CD14-positive monocyte (primary cell): ENCODE results near the gene SAMHD1. TPM values are rescaled to one million over a fixed set of nuclear protein-coding genes. Genes with fewer than 3 reads are reported as not detected.

Source experiments
- DNase-seq, 3 donors: peaks; one replicate each; pipeline ENCODE4 v3.0.0-alpha.2; 2011 to 2022
- H2AFZ ChIP-seq: 2 replicates; pipeline ENCODE4 v1.6.0; 2012; ENCODE audit warnings: mild to moderate bottlenecking, low read depth, low read length, inconsistent platforms; ENCODE audit not compliant: insufficient read depth, poor library complexity, severe bottlenecking
- H3K27ac ChIP-seq, 2 donors: 1 replicate in 1 of 2; 2 replicates in 1 of 2; pipeline ENCODE4 v1.5.1; 2012 to 2013; ENCODE audit warnings: low read length in 2 of 2, control low read depth in 1 of 2, inconsistent platforms in 1 of 2, low read depth in 1 of 2, mild to moderate bottlenecking in 1 of 2
- H3K27me3 ChIP-seq, 2 donors: one replicate each; pipeline versions ENCODE4 v1.6.0 to v1.6.1; 2011 to 2013; ENCODE audit warnings: low read length in 2 of 2; ENCODE audit not compliant: control insufficient read depth in 2 of 2, insufficient read depth in 2 of 2
- H3K36me3 ChIP-seq, 2 donors: replicated peaks in 1 of 2; 1 replicate in 1 of 2; 2 replicates in 1 of 2; pipeline versions ENCODE4 v1.5.1 to v1.6.1; 2012 to 2013; ENCODE audit warnings: low read length in 2 of 2, control low read depth in 1 of 2, inconsistent platforms in 1 of 2, mild to moderate bottlenecking in 1 of 2; ENCODE audit not compliant: insufficient read depth in 2 of 2, control insufficient read depth in 1 of 2
- H3K4me1 ChIP-seq, 2 donors: 1 replicate in 1 of 2; 2 replicates in 1 of 2; pipeline versions ENCODE4 v1.5.1 to v1.6.1; 2012 to 2013; ENCODE audit warnings: low read length in 2 of 2, control low read depth in 1 of 2, inconsistent platforms in 1 of 2, mild to moderate bottlenecking in 1 of 2, moderate library complexity in 1 of 2; ENCODE audit not compliant: insufficient read depth in 2 of 2, control insufficient read depth in 1 of 2
- H3K4me2 ChIP-seq: replicated peaks from 2 replicates; pipeline ENCODE3; 2012; ENCODE audit warnings: low read length, moderate library complexity, mild to moderate bottlenecking; ENCODE audit not compliant: poor library complexity, severe bottlenecking; ENCODE audit errors: extremely low read depth
- H3K4me3 ChIP-seq, 3 experiments: fragments of 200-600 bp in 1 of 3; sonication (generic) in 1 of 3; replicated peaks in 1 of 3; 1 replicate in 2 of 3; 2 replicates in 1 of 3; pipeline ENCODE4 v1.5.1; 2011 to 2013; ENCODE audit warnings: low read length in 3 of 3, mild to moderate bottlenecking in 3 of 3, control low read depth in 2 of 3, low read depth in 2 of 3, inconsistent platforms in 1 of 3, moderate library complexity in 1 of 3
- H3K79me2 ChIP-seq: 2 replicates; pipeline ENCODE4 v1.6.0; 2012; ENCODE audit warnings: mild to moderate bottlenecking, control low read depth, inconsistent platforms, low read length, moderate library complexity; ENCODE audit not compliant: insufficient read depth
- H3K9ac ChIP-seq: 2 replicates; pipeline ENCODE4 v1.6.0; 2017; ENCODE audit warnings: low read length, mild to moderate bottlenecking; ENCODE audit not compliant: insufficient read depth, poor library complexity, severe bottlenecking
- H3K9me3 ChIP-seq, 2 donors: replicated peaks in 1 of 2; 1 replicate in 1 of 2; 2 replicates in 1 of 2; pipeline versions ENCODE4 v1.5.1 to v1.6.1; 2012 to 2013; ENCODE audit warnings: low read length in 2 of 2, control low read depth in 1 of 2; ENCODE audit not compliant: control insufficient read depth in 1 of 2, insufficient read depth in 1 of 2
- H4K20me1 ChIP-seq: 2 replicates; pipeline ENCODE4 v1.6.0; 2012; ENCODE audit warnings: mild to moderate bottlenecking, low read length, control low read depth, moderate library complexity; ENCODE audit not compliant: insufficient read depth
- H3K27ac Mint-ChIP-seq, 7 donors: one replicate each; pipeline ENCODE4 v1.8.0; 2020; ENCODE audit warnings: mild to moderate bottlenecking in 7 of 7, mixed read lengths in 7 of 7, moderate library complexity in 6 of 7, inconsistent platforms in 2 of 7
- H3K27me3 Mint-ChIP-seq, 3 donors: one replicate each; pipeline ENCODE4 v1.8.0; 2021 to 2022; ENCODE audit warnings: low read depth in 3 of 3, mild to moderate bottlenecking in 3 of 3, mixed read lengths in 3 of 3, moderate library complexity in 3 of 3, inconsistent platforms in 1 of 3
- H3K36me3 Mint-ChIP-seq, 2 donors: one replicate each; pipeline ENCODE4 v1.8.0; 2020; ENCODE audit warnings: mixed read lengths in 2 of 2, inconsistent platforms in 1 of 2, mild to moderate bottlenecking in 1 of 2
- H3K4me1 Mint-ChIP-seq: one replicate; pipeline ENCODE4 v1.8.0; 2020; ENCODE audit warnings: mild to moderate bottlenecking, mixed read lengths
- H3K4me3 Mint-ChIP-seq, 2 donors: one replicate each; pipeline ENCODE4 v1.8.0; 2020; ENCODE audit warnings: mild to moderate bottlenecking in 2 of 2, mixed read lengths in 2 of 2, moderate library complexity in 1 of 2
- H3K9me3 Mint-ChIP-seq, 7 donors: one replicate each; pipeline ENCODE4 v1.8.0; 2020 to 2022; ENCODE audit warnings: mixed read lengths in 7 of 7, mild to moderate bottlenecking in 6 of 7, moderate library complexity in 6 of 7, inconsistent platforms in 2 of 7
- WGBS: methylation state at CpG from one replicate; pipeline ENCODE4 v1.1.5; 2013; ENCODE audit warnings: missing lambda C conversion rate; ENCODE audit not compliant: insufficient coverage; 5-methylcytosine and 5-hydroxymethylcytosine counted together
- intact Hi-C, 2 donors: fragments of 100-400 bp; cut with micrococcal nuclease; formaldehyde crosslinking; loops; one replicate each; pipeline versions ENCODE4 v1.15.0 to v1.15.1; 2023
- polyA plus RNA-seq, 3 donors: library from polyadenylated mRNA; depleted of rRNA in 1 of 3; unstranded in 2 of 3; stranded (reverse) in 1 of 3; fragments of 300-500 nt in 2 of 3; fragments of >200 nt in 1 of 3; fragmentation: Illumina TruSeq in 2 of 3; gene quantifications; 1 replicate in 2 of 3; 2 replicates in 1 of 3; pipeline ENCODE4 v1.2.3, GENCODE V29; 2012 to 2021
- TF ChIP-seq, protein P1 (sequence below): fragments of 200-600 bp; IDR thresholded peaks from one replicate; pipeline ENCODE4 v1.8.0; 2022; ENCODE audit warnings: antibody characterized with exemption, mild to moderate bottlenecking

SAMHD1 gene
- polyA plus RNA-seq, 3 donors = 232 to 796 (median 590) TPM

DNA sequence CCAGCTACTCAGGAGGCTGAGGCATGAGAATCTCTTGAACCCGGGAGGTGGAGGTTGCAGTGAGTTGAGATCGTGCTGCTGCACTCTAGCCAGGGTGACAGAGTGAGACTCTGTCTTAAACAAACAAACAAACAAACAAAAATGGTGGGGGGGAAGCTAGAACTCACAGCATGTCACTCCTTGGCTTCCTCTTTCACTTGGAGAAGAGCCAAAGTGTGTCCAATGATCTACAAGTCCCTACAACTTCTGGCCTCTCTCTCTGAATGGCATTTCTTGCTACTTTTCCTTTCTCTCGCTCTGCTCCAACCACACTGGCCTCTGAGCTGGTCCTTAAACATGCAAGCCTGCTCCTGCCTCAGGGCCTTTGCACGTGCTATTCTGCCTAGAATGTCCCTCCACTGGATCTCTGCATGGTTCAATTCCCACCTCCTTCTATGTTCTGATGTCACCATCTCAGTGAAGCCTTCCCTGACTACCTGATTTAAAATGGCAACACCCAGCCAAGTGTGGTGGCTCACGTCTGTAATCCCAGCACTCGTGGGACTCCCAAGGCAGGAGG is 67.5 kb downstream of the SAMHD1 start:
- Mint-ChIP-seq H3K4me1 (peaks cover 25% of the 10 kb centered on the region), H3K9me3 (no peaks in the 10 kb centered on the region), H3K27ac (peak overlapping the region in 6 of 7 donors; percentile 29 to 76 (median 57)), H3K4me3 (no peak overlapping the region), H3K27me3 (peaks cover 2 to 6% (median 3%) of the 10 kb centered on the region in 3 donors), H3K36me3 (peaks cover 16 to 33% of the 10 kb centered on the region in 2 donors)
- Histone ChIP-seq H3K27me3 (no peaks in the 10 kb centered on the region), H3K36me3 (peaks cover 2 to 9% of the 10 kb centered on the region in 2 donors), H3K27ac (peak overlapping the region; percentile 13 to 58), H3K9ac (no peak overlapping the region), H2AFZ (no peak overlapping the region), H4K20me1 (peaks cover 43% of the 10 kb centered on the region), H3K4me1 (peaks cover 9 to 12% of the 10 kb centered on the region in 2 donors), H3K79me2 (no peaks in the 10 kb centered on the region), H3K9me3 (no peaks in the 10 kb centered on the region), H3K4me2 (peak overlapping the region; percentile 34), H3K4me3 (no peak overlapping the region)
- TF ChIP-seq, protein P1, sequence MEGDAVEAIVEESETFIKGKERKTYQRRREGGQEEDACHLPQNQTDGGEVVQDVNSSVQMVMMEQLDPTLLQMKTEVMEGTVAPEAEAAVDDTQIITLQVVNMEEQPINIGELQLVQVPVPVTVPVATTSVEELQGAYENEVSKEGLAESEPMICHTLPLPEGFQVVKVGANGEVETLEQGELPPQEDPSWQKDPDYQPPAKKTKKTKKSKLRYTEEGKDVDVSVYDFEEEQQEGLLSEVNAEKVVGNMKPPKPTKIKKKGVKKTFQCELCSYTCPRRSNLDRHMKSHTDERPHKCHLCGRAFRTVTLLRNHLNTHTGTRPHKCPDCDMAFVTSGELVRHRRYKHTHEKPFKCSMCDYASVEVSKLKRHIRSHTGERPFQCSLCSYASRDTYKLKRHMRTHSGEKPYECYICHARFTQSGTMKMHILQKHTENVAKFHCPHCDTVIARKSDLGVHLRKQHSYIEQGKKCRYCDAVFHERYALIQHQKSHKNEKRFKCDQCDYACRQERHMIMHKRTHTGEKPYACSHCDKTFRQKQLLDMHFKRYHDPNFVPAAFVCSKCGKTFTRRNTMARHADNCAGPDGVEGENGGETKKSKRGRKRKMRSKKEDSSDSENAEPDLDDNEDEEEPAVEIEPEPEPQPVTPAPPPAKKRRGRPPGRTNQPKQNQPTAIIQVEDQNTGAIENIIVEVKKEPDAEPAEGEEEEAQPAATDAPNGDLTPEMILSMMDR = no peak
- 83% methylated on average over 4 of the region's 6 CpGs for WGBS
- intact Hi-C loops = loop anchor here in 1 of 2 donors (10.0 kb wide), 1 partner anchor 339 kb away; the partner anchor contains the start of gene MYL9
- DNase-seq = peak; percentile 48 to 58 (median 57)

DNA sequence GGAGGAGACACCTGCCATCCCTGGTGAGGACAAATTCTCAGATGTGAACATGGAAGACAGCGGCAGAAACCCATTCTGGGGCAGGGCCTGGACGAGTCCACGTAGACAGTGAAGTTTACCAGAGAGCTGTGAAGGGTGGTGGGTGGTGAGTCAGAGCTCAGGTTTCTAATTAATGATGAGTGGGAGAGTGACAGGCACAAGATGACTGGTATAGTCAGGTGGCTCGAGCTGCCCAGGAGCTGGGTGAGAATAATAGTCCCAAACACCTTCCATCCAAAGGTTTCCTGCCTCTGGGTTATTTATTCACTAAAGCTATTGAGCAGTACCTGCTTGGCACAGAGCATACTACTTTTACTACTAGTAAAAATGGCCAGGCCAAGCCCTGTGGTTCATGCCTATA is 69.6 kb downstream of the SAMHD1 start:
- Mint-ChIP-seq H3K4me3 (no peak overlapping the region), H3K9me3 (no peaks in the 10 kb centered on the region)

More for the DNA sequence above, 69.6 kb downstream of the SAMHD1 start:
- no peak for DNase-seq
- TF ChIP-seq, protein P1 = no peak
- Mint-ChIP-seq H3K36me3 (peaks cover 16 to 32% of the 10 kb centered on the region in 2 donors), H3K4me1 (peaks cover 15% of the 10 kb centered on the region), H3K27ac (no peak overlapping the region), H3K27me3 (peaks cover 2 to 6% (median 3%) of the 10 kb centered on the region in 3 donors)
- Histone ChIP-seq H3K36me3 (peaks cover 0 to 7% of the 10 kb centered on the region in 2 donors), H4K20me1 (peaks cover 22% of the 10 kb centered on the region), H3K4me1 (peaks cover 9% of the 10 kb centered on the region in 2 donors), H3K27me3 (no peaks in the 10 kb centered on the region), H3K9ac (no peak overlapping the region), H2AFZ (no peak overlapping the region), H3K27ac (no peak overlapping the region), H3K79me2 (no peaks in the 10 kb centered on the region), H3K9me3 (no peaks in the 10 kb centered on the region), H3K4me3 (no peak overlapping the region), H3K4me2 (no peak overlapping the region)
- intact Hi-C loops = loop anchor here in 1 of 2 donors (10.0 kb wide), 1 partner anchor 337 kb away; the partner anchor contains the start of gene MYL9
- WGBS = 95% methylated on average over 3 of the region's 4 CpGs
